Keratinocyte (primary cell): ENCODE data around the gene NF1. TPM values are rescaled to one million over a fixed set of nuclear protein-coding genes. Genes with fewer than 3 reads are reported as not detected.

Experiments
- DNase-seq: peaks from one replicate; pipeline ENCODE4 v3.0.0-alpha.2; 2011; ENCODE audit warnings: low read depth, missing footprints, low spot score
- FAIRE-seq: peaks from 2 replicates; lab custom pipeline; 2011; peaks lifted over from hg19 to GRCh38; lab: Jason Lieb, UNC
- H2AFZ ChIP-seq: 2 replicates; pipeline ENCODE4 v1.6.0; 2012; ENCODE audit warnings: low read length, control low read depth, inconsistent platforms; ENCODE audit not compliant: control insufficient read depth
- H3K27ac ChIP-seq: 2 replicates; pipeline ENCODE4 v1.5.1; 2011; ENCODE audit warnings: low read length; ENCODE audit not compliant: control insufficient read depth, insufficient read depth
- H3K27me3 ChIP-seq: 3 replicates; pipeline ENCODE4 v1.6.0; 2011; ENCODE audit warnings: low read length; ENCODE audit not compliant: control insufficient read depth, insufficient read depth; ENCODE audit errors: extremely low read depth
- H3K36me3 ChIP-seq, 2 experiments: 2 replicates in 1 of 2; 3 replicates in 1 of 2; pipeline ENCODE4 v1.5.1; 2011; ENCODE audit warnings: low read length in 2 of 2, mild to moderate bottlenecking in 1 of 2; ENCODE audit not compliant: control insufficient read depth in 2 of 2, insufficient read depth in 2 of 2; ENCODE audit errors: extremely low read depth in 1 of 2
- H3K4me1 ChIP-seq: 3 replicates; pipeline ENCODE4 v1.5.1; 2011; ENCODE audit warnings: low read length; ENCODE audit not compliant: control insufficient read depth, insufficient read depth; ENCODE audit errors: extremely low read depth
- H3K4me2 ChIP-seq: 3 replicates; pipeline ENCODE4 v1.6.0; 2011; ENCODE audit warnings: low read depth, low read length; ENCODE audit not compliant: control insufficient read depth, insufficient read depth; ENCODE audit errors: extremely low read depth
- H3K4me3 ChIP-seq, 3 experiments: fragments of 200-600 bp in 1 of 3; sonication (generic) in 1 of 3; 2 replicates in 2 of 3; 3 replicates in 1 of 3; pipeline ENCODE4 v1.5.1; 2011 to 2016; ENCODE audit warnings: low read length in 3 of 3, mild to moderate bottlenecking in 3 of 3, control low read depth in 2 of 3, inconsistent platforms in 1 of 3, low read depth in 1 of 3, mixed read lengths in 1 of 3, mixed run types in 1 of 3, moderate library complexity in 1 of 3; ENCODE audit not compliant: control insufficient read depth in 2 of 3, insufficient read depth in 2 of 3; ENCODE audit errors: extremely low read depth in 1 of 3
- H3K79me2 ChIP-seq: 2 replicates; pipeline ENCODE4 v1.6.0; 2012; ENCODE audit warnings: low read length; ENCODE audit not compliant: control insufficient read depth, insufficient read depth
- H3K9ac ChIP-seq: 3 replicates; pipeline ENCODE4 v1.6.0; 2011; ENCODE audit warnings: low read length; ENCODE audit not compliant: control insufficient read depth, insufficient read depth; ENCODE audit errors: extremely low read depth
- H3K9me1 ChIP-seq: 3 replicates; pipeline ENCODE4 v1.6.0; 2011; ENCODE audit warnings: low read length; ENCODE audit not compliant: control insufficient read depth, insufficient read depth; ENCODE audit errors: extremely low read depth
- H3K9me3 ChIP-seq: 2 replicates; pipeline ENCODE4 v1.5.1; 2012; ENCODE audit warnings: low read depth, low read length; ENCODE audit not compliant: control insufficient read depth
- H4K20me1 ChIP-seq: 3 replicates; pipeline ENCODE4 v1.6.0; 2011; ENCODE audit warnings: low read length; ENCODE audit not compliant: control insufficient read depth, insufficient read depth; ENCODE audit errors: extremely low read depth
- EZH2 ChIP-seq: IDR thresholded peaks from one replicate; pipeline ENCODE4 v1.6.1; 2012; ENCODE audit warnings: inconsistent platforms, mild to moderate bottlenecking, low read length, moderate library complexity
- dilution Hi-C: fragments of 300-500 bp; cut with MboI; formaldehyde crosslinking; loops from one replicate; pipeline ENCODE4 v1.7.0; 2020; ENCODE audit warnings: low sequenced_read_pairs; ENCODE audit not compliant: extremely low pct_ligation_motif_present
- polyA plus RNA-seq, 5 experiments: library from polyadenylated mRNA; depleted of rRNA in 3 of 5; stranded (reverse) in 3 of 5; stranded (forward) in 1 of 5; unstranded in 1 of 5; fragments of >200 nt; gene quantifications; 1 replicate in 1 of 5; 2 replicates in 3 of 5; 3 replicates in 1 of 5; pipeline versions ENCODE4 v1.2.1 to v1.2.3, GENCODE V29; 2011 to 2012; ENCODE audit warnings: missing spikeins in 2 of 5, low read depth in 1 of 5, low replicate concordance in 1 of 5
- TF ChIP-seq, protein P1 (sequence below), 3 experiments: IDR thresholded peaks in 1 of 3; conservative IDR thresholded peaks in 1 of 3; optimal IDR thresholded peaks in 1 of 3; 2 replicates in 2 of 3; 3 replicates in 1 of 3; pipeline versions ENCODE3 to v1.5.1; 2011; ENCODE audit warnings: low read length in 3 of 3, mild to moderate bottlenecking in 3 of 3, moderate library complexity in 2 of 3, control low read depth in 1 of 3, inconsistent platforms in 1 of 3; ENCODE audit not compliant: insufficient read depth in 2 of 3; ENCODE audit errors: extremely low read depth in 1 of 3

The NF1 gene
- polyA plus RNA-seq, 1 donor (not counting 4 experiments of a cell fraction or from before 2014, with no cell fraction given): 26.7 TPM

DNA sequence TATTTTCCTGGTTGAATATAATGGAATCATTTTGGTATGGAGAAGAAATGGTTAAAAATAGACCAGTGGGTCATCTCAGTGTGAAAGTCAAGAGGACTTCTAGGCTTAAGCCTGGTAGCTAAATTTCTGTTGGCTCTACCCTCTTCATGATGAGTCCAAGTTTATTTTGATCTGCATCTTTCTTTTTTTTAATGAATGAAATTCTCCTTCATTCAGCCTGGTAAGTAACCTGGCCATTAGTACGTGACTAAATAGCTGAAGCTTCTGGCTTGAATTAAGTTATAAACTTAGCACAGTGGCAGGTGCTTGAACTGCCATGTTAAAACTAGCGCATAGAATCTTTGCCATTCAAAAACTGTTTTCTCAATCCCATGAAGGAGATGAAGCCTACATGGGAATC is 28.0 kb downstream of the NF1 start:
- H4K20me1 ChIP-seq: peaks cover 13% of the 10 kb centered on the region
- H3K79me2 ChIP-seq: peaks cover 68% of the 10 kb centered on the region
- no peak overlapping the region for H3K4me3 ChIP-seq
- no peak overlapping the region for H3K9ac ChIP-seq
- H3K27ac ChIP-seq: no peak overlapping the region
- TF ChIP-seq, protein P1, sequence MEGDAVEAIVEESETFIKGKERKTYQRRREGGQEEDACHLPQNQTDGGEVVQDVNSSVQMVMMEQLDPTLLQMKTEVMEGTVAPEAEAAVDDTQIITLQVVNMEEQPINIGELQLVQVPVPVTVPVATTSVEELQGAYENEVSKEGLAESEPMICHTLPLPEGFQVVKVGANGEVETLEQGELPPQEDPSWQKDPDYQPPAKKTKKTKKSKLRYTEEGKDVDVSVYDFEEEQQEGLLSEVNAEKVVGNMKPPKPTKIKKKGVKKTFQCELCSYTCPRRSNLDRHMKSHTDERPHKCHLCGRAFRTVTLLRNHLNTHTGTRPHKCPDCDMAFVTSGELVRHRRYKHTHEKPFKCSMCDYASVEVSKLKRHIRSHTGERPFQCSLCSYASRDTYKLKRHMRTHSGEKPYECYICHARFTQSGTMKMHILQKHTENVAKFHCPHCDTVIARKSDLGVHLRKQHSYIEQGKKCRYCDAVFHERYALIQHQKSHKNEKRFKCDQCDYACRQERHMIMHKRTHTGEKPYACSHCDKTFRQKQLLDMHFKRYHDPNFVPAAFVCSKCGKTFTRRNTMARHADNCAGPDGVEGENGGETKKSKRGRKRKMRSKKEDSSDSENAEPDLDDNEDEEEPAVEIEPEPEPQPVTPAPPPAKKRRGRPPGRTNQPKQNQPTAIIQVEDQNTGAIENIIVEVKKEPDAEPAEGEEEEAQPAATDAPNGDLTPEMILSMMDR (optimal IDR thresholded peaks at IDR 0.05 in 1 of 3, IDR thresholded peaks at IDR 0.05 in 1 of 3, conservative IDR thresholded peaks at IDR 0.05 in 1 of 3; ENCODE audit: extremely low read depth in 1 of 3, insufficient read depth in 2 of 3, low read length in 3 of 3): no peak
- TF ChIP-seq EZH2: no peak
- no peak overlapping the region for H2AFZ ChIP-seq
- H3K27me3 ChIP-seq: no peaks in the 10 kb centered on the region
- DNase-seq (no peak), FAIRE-seq (no peak)
- H3K36me3 ChIP-seq: no peaks in the 10 kb centered on the region
- H3K4me2 ChIP-seq: no peak overlapping the region
- no peaks in the 10 kb centered on the region for H3K9me3 ChIP-seq
- dilution Hi-C loops: no loop called here
- no peaks in the 10 kb centered on the region for H3K9me1 ChIP-seq
- no peaks in the 10 kb centered on the region for H3K4me1 ChIP-seq

DNA sequence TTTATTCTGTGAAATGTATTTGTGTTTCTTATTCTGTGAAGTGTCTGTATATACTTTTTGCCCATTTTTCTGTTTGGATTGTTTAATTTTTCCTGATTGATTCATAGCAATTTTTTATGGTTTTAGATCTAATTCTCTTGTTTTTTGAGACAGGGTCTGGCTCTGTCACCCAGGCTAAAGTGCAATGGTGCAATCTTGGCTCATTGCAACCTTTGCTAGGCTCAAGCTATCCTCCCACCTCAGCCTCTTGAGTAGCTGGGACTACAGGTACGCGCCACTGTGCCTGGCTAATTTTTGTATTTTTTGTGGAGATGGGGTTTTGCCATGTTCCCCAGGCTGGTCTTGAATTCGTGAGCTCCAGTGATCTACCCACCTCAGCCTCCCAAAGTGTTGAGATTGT is 31.5 kb downstream of the NF1 start:
- no peak for TF ChIP-seq EZH2
- TF ChIP-seq, protein P1 (optimal IDR thresholded peaks at IDR 0.05 in 1 of 3, IDR thresholded peaks at IDR 0.05 in 1 of 3, conservative IDR thresholded peaks at IDR 0.05 in 1 of 3; ENCODE audit: extremely low read depth in 1 of 3, insufficient read depth in 2 of 3, low read length in 3 of 3): no peak
- H3K4me3 ChIP-seq: no peak overlapping the region
- no peak overlapping the region for H3K27ac ChIP-seq
- no peaks in the 10 kb centered on the region for H3K36me3 ChIP-seq
- H3K79me2 ChIP-seq: peaks cover 78% of the 10 kb centered on the region
- no peak for FAIRE-seq
- peaks cover 24% of the 10 kb centered on the region for H4K20me1 ChIP-seq
- H3K4me1 ChIP-seq: peaks cover 11% of the 10 kb centered on the region
- no peak overlapping the region for H2AFZ ChIP-seq
- no peaks in the 10 kb centered on the region for H3K27me3 ChIP-seq
- no peak overlapping the region for H3K9ac ChIP-seq
- dilution Hi-C loops: no loop called here
- H3K9me1 ChIP-seq: peaks cover 8% of the 10 kb centered on the region
- no peak overlapping the region for H3K4me2 ChIP-seq
- DNase-seq: no peak
- H3K9me3 ChIP-seq: no peaks in the 10 kb centered on the region
